ENCODE measurements around the gene BEX1.
"Not testable (repeated sequence)": the region's sequence is repeated elsewhere in the genome, so short reads cannot be mapped to it uniquely, and the experiment has no call there.

GRCh38 chrX:103107227-103107737 is 43.3 kb upstream of the BEX1 start:
- not testable (repeated sequence) for TF ChIP-seq CTCF (IDR thresholded peaks at IDR 0.05; ENCODE audit: control extremely low read depth in 1 of 3, insufficient read depth in 1 of 3, low read depth in 1 of 3, low read length in 3 of 3); ATF2 (IDR thresholded peaks at IDR 0.05; ENCODE audit: low read length); MAX (IDR thresholded peaks at IDR 0.05); SRF (IDR thresholded peaks at IDR 0.05; ENCODE audit: low read depth, low read length); TAF1 (IDR thresholded peaks at IDR 0.05; ENCODE audit: low read depth, low read length); JUND (IDR thresholded peaks at IDR 0.05; ENCODE audit: low read length); POLR2AphosphoS5 (IDR thresholded peaks at IDR 0.05; ENCODE audit: low read depth, low read length); CEBPB (IDR thresholded peaks at IDR 0.05; ENCODE audit: low read depth, low read length); KDM1A (IDR thresholded peaks at IDR 0.05; ENCODE audit: borderline replicate concordance, low read length); POLR2A (IDR thresholded peaks at IDR 0.05; ENCODE audit: control extremely low read depth in 1 of 2, low read depth in 2 of 2, low read length in 2 of 2); BACH1 (IDR thresholded peaks at IDR 0.05; ENCODE audit: low read length); EZH2 (IDR thresholded peaks at IDR 0.05; ENCODE audit: low read depth, low read length, severe bottlenecking); TEAD4 (IDR thresholded peaks at IDR 0.05; ENCODE audit: low read depth, low read length); HDAC6 (IDR thresholded peaks at IDR 0.05; ENCODE audit: low read depth, low read length)

Data from H1 (cell line).